ENCODE data around the gene SLC16A12.
A peak's percentile ranks its signal among the peaks of the same experiment; 100 is the strongest.

The SLC16A12 gene

DNA sequence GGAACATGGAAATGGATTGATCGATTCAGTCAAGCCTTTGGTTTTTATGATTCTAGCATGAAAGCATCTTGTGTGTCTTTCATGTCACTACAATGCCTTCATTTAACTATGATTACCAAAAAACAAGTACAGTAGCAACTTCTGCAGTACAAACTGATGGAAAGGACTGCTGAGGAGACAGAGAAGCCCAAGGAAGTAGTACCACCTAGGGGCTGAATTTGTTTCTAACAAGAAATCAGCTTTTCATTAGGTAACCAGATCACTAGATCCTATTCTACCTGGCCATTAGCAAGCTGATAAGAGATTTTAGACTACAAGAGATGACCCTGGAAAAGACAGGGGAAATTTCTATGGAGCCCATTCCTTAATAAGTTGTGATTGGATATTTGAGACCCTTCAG lies 146.1 kb downstream of the SLC16A12 start:
- peak; percentile 26 for DNase-seq (ENCODE audit: low spot score)

DNA sequence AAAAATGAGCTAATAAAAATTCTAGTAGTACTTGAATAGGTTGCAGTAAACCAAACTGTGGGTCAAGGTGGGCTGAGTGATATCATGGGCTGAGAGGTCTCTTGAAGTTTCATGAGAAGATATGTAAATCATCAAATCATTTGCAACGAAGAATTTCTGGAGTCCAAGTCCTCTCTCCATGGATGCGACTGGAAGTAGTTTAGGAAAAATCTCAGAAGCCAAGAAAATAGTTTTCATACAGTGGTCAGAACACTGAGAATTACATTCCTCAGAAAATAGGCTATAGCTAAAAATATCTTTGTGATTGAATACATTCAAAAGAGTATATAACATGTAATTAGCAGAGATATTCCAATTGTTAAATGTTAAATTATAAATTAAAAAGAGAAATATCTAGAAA lies 146.6 kb downstream of the SLC16A12 start:
- DNase-seq (ENCODE audit: low spot score): no peak

DNA sequence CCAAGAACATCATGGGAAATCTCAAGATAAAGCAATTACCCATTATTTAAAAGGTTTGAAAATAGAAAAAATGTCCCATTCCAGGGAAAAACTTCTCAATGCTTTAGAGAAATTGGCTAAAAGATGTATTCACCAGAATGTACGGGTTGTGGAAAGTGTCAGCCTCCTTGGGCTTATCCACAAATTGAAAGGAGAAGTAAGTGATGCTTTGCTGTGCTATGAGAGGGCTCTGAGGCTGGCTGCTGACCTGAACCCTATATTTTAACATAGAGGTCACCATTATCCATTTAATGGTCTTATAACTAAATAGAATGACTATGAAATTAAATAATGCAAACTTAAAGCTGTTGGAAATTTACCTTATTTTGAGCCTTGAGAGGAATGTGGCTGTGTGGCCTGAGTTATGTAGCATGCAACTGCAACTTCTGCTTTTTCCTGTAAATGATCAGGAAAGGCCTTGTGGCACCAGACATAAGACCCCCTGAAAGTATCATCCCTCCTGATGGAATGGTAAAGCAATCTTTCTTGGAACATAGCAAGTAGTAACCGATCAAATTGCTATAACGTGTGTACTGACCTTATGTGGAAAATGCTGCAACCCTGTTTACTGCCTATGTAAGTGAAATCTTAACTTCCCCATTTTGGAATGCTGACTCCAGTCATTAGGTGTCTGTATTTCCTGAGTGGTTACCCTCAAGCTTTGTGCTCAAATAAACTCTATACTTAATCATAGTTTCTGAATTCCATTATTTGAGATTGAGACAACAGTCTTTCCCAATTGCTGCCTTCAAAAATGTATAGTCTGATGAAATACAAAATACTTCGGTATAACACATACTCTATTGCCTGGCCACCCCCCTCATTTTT lies 150.7 kb downstream of the SLC16A12 start:
- no peak for DNase-seq (ENCODE audit: low spot score)

DNA sequence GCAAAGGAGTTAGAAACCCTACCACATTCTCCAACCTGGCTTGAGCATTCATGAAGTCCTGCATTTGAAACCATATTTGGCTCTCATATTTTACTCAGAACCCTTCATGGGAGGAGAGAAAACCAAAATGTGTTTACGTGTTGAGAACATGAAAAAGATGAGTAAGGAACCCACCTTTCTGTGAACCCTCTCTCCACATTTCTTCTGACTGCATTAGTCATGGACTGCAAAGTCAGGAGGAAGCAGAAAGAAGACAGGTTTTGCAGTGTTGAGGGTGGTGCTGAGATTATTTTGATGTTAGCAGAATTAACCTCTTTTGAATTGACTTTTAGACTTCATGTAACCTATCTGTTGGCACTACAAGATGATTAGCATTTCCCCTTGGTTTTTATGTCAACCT lies 152.6 kb downstream of the SLC16A12 start:
- no peak for DNase-seq (ENCODE audit: low spot score)
